HCT116 (cell line): ENCODE measurements around the gene ZBTB24.

Experiments
- CTCF ChIP-seq, 3 experiments: fragments of 200-600 bp in 1 of 3; sonication (generic) in 1 of 3; IDR thresholded peaks in 2 of 3; conservative IDR thresholded peaks in 1 of 3; 2 replicates each; pipeline ENCODE4 v1.5.1; 2012 to 2017; ENCODE audit warnings: low read depth in 2 of 3, low read length in 2 of 3, antibody characterized with exemption in 1 of 3, borderline replicate concordance in 1 of 3, control low read depth in 1 of 3, mild to moderate bottlenecking in 1 of 3, mixed read lengths in 1 of 3, mixed run types in 1 of 3, moderate library complexity in 1 of 3; ENCODE audit not compliant: insufficient read depth in 1 of 3
- EZH2 ChIP-seq: fragments of 200-600 bp; sonication (generic); IDR thresholded peaks from 2 replicates; pipeline ENCODE4 v1.6.1; 2017; ENCODE audit warnings: antibody characterized with exemption, mixed run types
- JUND ChIP-seq: IDR thresholded peaks from 2 replicates; pipeline ENCODE4 v1.6.1; 2012
- POLR2A ChIP-seq: IDR thresholded peaks from 2 replicates; pipeline ENCODE4 v1.7.0; 2011; ENCODE audit warnings: borderline replicate concordance; ENCODE audit not compliant: insufficient read depth, insufficient read length; ENCODE audit errors: extremely low read depth
- RAD21 ChIP-seq: IDR thresholded peaks from 2 replicates; pipeline ENCODE4 v1.6.1; 2012; ENCODE audit warnings: low read depth, mild to moderate bottlenecking
- SRF ChIP-seq: IDR thresholded peaks from 2 replicates; pipeline ENCODE4 v1.6.1; 2012; ENCODE audit warnings: low read depth
- ZBTB33 ChIP-seq: IDR thresholded peaks from 2 replicates; pipeline ENCODE4 v1.6.1; 2011; ENCODE audit warnings: mild to moderate bottlenecking, low read length, moderate library complexity; ENCODE audit not compliant: insufficient replicate concordance; ENCODE audit errors: extremely low read depth

- TF ChIP-seq CTCF (IDR thresholded peaks at IDR 0.05 in 2 of 3, conservative IDR thresholded peaks at IDR 0.05 in 1 of 3; ENCODE audit: borderline replicate concordance in 1 of 3, insufficient read depth in 1 of 3, low read depth in 2 of 3, low read length in 2 of 3), result no peak
- TF ChIP-seq JUND, result no peak
- no peak for TF ChIP-seq EZH2
- TF ChIP-seq POLR2A, result no peak
- no peak for TF ChIP-seq RAD21
- no peak for TF ChIP-seq SRF
- no peak for TF ChIP-seq ZBTB33
These were observed 27.3 kb upstream of the ZBTB24 start for GRCh38 chr6:109510358-109510757.
